HG03280 (cell line): ENCODE data around the gene ZNF98.

Experiments
- ATAC-seq: cut with Tn5 transposase; IDR thresholded peaks from one replicate; pipeline ENCODE4 v1.9.1; 2021; ENCODE audit warnings: mild to moderate bottlenecking, moderate library complexity; ENCODE audit not compliant: unreplicated experiment

The ZNF98 gene

DNA sequence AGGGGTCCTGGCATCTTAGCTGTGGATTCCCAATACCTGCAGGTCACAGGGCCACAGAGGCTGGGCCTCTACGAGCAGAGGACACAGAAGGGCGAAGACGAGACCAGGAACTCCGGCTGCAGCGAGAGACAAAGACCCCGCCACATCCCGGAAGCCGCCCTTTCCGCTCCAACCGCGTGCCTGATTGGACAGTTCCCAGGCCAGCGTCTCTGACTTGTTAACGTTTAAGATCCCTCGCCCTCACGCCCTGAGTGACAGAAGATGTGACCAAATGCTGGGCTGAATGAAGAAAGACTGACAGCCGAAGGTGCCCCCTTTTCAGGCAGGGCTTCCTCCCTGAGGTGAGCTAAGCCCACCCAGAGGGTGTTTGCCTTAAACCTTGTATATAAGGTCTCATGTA lies at the start of gene ZNF98:
Gene ZNF98, minus strand, starts transcription at position 136 of the 400 bp plus-strand sequence. Its CDS starts 122 bp downstream, at position 14.
- no peak for ATAC-seq

DNA sequence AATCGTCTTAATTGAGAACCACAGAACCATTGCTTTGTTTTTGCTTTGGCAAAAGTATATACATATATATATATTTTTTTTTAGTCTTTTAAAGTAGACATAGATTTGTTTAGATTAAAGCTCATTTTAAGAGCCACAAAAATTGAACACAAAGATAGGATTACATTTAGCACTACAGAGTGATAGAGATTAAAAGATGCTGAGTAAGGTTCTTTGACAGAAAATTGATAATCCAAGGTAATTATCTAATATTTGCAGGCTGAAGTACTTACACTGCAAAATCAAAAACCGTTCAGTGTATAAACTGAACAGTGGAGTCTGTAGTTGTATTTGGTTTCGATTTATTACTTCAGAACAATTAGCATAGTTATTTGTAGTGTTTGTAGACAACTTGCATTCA lies 24.5 kb upstream of the ZNF98 start:
- no peak for ATAC-seq

DNA sequence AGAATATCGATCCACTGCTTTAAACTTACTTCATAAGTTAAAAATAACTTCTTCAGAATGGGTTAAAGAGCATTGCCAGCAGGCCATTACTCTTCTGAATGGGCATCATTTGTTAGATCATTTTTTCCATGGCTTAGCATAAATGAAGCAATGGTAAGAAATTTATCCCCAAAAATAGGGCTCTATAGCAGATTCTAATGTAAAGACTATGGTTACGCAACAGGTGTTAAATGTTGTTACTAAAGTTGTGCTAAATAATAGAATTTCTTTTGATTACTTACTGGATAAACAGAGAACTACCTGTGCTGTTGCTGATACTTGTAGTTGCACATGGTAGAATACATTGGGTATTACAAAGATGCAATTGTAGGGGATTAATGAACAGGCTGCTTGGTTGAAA lies 15.9 kb upstream of the ZNF98 start:
- no peak for ATAC-seq

DNA sequence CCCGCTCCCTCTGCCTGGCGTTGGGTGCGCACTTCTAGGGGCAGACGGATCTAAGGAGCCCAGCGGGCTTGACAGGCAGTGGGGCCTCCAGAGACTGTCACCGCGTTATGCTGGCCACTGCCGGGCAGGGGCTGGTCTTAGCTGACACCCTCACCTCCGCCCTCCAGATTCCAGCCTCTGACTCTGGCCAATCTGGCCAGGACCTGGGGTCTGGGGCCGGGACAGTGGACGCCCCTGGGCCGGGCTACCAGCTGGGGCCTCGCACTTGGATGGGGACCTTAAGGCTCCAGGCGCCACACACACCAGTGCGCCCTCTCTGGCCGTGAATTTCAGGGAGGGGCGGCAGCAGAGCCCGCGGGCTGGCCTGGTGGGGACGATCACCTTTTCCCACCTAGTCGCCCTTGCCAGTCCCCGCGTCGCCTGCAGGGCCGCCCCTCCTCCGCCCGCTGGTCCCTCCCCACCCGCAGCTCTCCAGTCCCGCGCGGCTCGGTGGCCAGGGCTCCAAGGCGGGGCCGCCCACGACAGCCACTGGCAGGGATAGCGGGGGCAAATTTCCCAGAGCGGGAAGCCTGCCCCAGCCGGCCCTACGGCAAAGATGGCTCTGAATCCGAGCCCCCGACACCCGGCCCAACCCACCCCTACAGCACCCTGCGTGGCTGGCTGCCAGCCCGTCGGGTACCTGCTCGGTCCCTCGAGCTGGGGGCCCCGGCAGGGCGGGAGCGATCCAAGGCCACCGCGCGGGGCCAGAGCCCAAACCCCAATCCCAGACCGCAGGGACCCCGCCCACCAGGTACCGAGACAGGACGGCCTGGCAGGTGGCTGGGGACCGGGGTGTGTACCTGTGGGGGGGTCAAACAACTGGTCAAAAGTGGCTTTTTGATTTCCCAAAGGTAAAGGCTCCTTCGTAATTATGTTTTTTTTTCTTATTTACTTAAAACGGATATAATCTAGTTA lies 6.1 kb upstream of the ZNF98 start:
- ATAC-seq, result no peak

DNA sequence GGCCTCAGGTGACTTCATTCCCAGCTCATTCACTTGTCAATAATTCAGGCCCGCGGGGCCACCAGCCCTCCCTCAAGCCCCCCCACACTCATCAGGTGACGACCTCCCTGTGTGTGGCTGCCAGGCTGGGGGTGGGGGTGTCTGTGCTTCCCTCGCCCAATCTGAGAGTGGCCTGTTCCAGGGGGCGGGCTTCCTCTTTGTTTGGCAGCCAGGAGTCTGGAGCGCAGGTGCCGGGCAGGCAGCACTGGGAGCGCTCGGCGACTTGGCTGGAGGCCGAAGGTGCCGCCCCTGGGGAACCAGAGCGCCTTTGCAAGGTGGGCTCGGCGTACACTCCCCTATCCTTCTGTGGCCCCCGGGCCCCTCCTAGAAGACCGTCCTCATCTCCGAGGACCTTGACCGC lies 5.4 kb upstream of the ZNF98 start:
- ATAC-seq, result no peak

DNA sequence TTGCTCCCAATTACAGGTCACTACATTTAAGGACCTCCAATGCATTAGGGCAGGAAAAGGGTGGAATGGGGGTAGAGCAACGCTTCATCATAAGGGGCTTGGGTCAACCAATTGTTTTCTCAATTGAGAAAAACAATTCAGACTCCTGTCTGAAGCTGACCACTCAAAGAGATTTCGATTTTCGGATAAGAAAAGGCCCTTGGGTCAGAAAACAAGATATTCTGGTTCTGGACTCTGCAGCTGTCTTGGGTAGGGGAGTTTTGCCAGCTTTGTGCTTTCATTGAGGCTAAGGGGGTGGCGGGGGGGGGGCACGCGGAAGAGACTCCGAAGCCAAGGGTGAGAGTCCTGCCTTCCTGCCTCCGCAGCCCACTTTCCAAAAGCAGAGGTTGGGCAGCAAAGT lies 4.8 kb upstream of the ZNF98 start:
- ATAC-seq, result no peak

DNA sequence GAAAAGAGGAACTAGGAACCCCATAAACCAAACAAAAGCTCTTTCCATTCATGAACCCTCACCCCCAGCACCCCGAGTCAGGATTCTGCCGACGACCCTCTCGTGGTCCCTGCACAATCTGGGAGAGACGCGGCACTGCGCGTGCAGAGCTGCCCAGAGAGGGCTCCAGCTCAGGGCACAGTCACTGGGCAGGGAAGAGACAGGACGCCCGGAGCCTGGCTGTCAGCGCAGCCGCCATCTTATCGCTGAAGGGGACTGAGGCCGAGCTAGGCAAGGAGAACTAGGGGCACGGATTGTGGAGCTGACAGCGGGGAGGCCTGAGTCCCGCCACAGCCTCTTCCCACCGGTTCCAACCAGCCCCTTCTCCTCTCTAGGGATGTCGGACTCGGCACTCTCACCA lies 349 bp downstream of the ZNF98 start:
- ATAC-seq, result no peak

DNA sequence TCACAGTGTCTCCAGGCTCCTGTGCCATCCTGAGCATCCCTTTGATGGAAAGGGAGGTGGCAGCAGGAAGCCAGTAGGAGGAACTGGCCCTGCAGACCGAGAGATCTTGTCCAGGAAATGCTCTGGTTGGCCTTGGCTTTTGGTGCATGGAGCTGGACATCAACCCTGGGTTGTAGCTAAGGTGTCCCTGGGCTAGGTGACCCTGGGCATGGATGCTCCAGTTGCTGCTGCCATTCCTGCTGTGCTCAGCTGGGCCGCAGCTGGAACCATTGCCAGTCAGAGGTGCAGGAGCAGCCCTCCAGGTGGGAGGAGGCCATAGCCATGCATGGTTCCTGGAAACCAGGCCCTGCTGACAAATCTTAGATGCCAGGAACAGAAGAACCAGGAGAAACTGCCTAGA lies 67.5 kb downstream of the ZNF98 start:
- no peak for ATAC-seq
